ENCODE data around the gene SVIL.
"Not testable (repeated sequence)": the region's sequence is repeated elsewhere in the genome, so short reads cannot be mapped to it uniquely, and the experiment has no call there.

SVIL gene

GRCh38 chr10:29508554-29509244, 126.1 kb downstream of the SVIL start:
- no peak for ATAC-seq

GRCh38 chr10:29507750-29508149, 127.0 kb downstream of the SVIL start:
- ATAC-seq: not testable (repeated sequence)

DNA sequence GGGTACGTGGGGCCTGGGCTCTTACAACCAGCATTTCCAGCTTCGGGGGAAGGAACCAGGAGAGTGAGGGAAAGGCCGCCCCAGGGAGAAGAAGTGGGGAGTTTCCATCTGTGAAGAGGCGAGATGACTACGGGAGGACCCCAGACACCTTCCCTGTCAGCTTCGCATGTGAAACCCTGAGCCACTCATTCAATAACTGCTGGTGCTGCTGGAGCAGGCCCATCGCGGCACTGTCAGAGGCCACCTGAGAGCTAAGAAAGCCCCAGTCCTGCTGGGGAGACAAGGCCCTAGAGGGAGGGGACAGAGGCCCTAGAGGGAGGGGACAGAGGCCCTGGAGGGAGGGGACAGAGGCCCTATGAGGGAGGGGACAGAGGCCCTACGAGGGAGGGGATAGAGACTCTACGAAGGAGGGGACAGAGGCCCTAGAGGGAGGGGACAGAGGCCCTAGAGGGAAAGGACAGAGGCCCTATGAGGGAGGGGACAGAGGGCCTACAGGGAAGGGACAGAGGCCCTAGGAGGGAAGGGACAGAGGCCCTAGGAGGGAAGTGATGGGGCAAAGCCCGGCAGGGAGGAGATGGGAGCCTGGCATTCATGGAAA, 128.3 kb downstream of the SVIL start:
- ATAC-seq: peak; percentile 48 to 55

DNA sequence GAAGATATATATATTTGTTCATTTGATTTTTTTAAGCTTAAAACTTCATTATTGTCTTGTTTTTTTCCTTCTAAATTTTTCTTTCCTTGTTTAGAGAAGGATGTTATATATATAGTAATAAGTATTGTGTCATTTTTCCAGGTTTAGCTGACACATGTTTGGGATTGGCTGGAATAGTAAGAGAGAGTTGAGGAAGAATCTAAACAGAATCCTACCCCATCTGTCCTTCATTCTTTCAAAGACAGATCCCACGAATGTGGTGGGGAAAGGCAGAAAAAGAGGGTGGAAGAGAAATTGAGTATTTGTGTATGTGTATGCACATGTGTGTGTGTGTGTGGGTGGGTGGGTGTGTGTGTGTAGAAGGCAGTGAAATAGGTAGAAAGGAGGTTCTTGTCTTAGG, 132.4 kb downstream of the SVIL start:
- no peak for ATAC-seq

DNA sequence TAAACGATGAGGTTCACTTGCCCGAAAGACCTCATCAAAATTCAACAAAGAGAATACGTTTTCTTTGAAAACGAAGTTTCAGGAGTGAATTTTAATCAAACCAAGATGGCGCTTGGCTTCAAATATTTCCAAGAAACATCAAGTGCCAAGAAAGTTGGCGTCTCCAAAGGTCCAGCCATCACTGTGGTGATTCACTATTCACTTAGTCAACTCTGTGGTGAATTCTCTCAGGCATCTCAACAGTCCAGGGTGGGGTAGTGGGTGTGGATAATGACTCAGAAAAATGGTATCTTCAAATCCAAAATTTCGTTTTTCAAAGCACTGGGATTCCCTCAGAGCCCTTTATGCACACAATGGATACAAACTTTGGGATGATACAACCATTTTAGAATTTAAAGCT, 133.1 kb downstream of the SVIL start:
- no peak for ATAC-seq

GRCh38 chr10:29499993-29500537, 134.7 kb downstream of the SVIL start:
- ATAC-seq: no peak

DNA sequence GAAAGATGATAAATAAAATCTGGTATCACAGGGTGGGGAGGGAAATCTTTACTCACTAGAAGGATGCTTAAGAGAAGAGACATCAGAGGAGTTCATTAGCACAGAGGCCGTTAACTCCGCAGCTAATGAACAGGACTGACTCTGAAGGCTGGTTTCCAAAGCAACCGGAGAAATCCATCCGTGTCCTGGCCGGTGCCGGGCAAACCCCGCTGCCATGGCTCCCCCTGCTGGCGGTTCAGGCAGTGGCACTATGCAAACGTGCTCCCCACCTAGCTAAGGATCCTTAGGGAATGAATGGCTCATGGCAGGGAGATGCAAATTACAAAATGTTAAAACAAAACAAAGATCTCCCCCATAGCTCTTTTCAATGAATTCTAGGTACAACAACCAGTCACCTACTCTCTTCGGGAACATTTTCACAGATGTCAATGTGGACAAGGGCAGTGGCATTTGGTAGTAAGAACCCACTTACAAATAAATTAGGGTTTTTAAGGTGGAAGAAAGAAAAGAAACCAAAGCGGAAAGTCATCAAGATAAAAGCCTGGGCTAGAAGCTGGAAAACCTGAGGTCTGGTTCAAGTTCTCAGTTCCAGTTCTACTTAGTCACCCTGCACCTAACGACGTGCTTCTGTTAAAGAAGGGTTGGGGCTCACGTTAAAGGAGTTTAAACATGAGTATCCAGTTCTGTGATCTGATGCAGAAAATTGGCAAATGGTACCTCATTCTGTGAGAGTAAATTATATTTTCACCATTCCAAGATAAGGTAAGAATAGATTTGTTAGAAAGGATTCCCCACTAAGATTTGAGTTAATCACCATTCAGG, 138.2 kb downstream of the SVIL start:
- ATAC-seq: peak; percentile 44 to 77

DNA sequence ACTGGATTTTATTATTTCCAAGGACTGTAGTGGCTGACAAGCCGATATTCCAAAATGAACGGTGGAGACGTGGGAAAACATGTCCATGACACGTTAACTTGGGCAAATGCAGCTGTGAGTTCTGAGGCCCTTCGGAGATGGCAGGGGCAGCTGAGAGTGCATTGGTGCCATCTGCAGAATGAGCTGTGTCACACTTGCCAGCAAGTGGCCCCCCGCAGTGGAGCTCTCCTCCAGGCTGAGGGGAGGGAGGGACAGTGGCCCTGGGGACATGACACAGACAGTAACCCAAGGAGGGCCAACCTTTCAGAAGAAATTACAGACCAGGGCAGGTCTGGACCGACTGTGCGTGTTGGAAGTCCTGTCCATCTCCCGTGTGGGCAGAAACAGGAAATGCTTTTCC, 139.4 kb downstream of the SVIL start:
- ATAC-seq: no peak

GRCh38 chr10:29493697-29494096, 141.1 kb downstream of the SVIL start:
- ATAC-seq: no peak

DNA sequence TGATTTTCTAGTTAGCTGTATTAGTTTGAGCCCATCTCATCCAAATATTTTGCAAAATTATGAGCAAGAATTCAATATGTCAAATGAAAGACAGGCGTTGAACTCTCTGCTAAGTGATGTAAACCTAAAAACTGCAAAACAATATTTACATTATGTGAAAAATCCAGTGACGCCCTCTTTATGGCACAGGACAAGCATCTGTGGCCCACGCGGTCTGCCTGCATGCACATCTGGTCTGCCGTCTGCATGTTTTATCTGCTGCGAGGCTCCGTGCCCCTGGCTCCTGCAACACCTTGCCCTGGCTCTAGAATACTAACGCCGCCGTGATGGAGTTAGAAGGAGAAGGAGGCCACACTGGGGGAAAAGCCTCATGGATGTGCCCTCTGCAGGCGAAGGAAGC, 142.0 kb downstream of the SVIL start:
- no peak for ATAC-seq

- ATAC-seq: no peak
Measured at GRCh38 chr10:29491918-29492317, 142.9 kb downstream of the SVIL start.

GRCh38 chr10:29490781-29491280, 143.9 kb downstream of the SVIL start:
- not testable (repeated sequence) for ATAC-seq

DNA sequence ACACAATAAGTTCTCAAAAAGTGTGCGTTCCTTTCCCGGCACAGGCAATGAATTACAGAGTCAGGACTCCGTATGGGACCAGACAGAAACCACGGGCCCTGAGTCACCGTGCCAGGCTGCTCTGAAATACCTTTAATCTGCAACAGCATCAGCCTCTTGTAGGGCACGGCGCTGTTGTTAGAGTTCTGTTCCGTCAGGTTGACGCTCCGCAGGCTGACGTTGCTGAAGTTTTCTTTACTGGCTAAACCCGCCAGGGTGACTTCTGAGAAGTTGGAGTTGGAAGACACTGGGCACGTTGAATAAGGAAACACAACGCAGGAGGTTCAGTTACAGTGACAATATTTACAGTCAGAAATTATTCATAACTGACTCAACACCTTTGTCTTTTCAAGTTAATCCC, 146.3 kb downstream of the SVIL start:
- ATAC-seq: peak; percentile 70 to 75

DNA sequence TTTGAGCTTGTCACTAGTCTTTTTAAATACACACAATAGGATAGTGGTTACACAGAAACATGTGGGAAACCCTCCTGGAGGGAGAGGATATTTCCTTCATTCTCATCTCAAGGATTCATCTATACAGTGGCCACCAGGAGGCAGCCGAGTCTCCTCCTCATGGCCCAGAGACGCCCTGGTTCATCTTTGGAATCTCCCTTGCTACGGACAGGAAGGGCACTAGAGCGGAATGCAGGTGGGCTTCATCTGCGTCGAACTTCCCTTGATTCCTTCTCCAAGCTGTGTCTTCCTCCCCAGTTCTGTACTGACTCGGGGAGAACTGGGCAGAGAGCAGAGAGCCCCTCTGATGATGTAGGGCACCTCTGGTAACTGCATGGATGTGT, 146.9 kb downstream of the SVIL start:
- ATAC-seq: not testable (repeated sequence)

DNA sequence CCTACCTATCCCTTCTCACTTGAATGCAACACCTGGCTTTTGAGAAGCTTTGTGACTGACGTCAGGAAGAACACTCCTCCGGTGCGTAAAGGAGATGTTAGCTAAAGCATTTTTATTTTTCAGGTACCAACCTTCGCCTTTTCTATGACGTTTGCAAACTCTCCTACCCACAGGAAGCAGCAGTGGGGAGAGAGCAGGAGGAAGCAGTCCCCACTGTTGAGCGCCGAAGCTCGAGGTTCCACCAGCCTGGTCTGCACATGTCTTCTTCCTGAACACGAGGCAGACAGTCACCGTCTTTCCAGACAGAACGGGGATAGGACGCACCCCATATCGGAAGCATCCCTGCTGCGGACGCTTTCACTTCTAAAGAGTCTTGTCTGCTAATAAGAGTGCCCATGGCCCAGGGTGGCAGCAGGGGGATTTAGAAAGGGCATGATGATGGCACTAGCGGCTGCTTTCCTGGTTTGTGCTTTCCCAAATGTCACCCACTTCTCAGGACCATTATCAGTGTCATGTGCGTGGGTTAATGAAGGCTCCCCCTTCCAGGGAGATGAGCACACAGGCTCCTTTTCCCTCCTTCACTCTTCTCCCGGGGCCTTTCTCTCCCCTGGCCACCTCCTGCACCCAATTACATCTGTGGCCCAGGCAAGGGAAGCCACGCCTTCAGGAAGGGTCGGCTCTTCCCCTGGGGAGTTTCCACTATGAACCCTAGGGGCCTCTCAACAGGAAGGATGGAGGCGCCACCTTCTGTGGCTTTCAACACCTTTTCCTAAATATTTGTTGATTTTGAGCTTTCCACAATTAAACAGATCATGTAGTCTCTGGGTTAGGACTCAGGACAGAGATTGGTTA, 147.5 kb downstream of the SVIL start:
- not testable (repeated sequence) for ATAC-seq

GRCh38 chr10:29486433-29486832, 148.3 kb downstream of the SVIL start:
- ATAC-seq: no peak

GRCh38 chr10:29484677-29485076, 150.1 kb downstream of the SVIL start:
- ATAC-seq: not testable (repeated sequence)

DNA sequence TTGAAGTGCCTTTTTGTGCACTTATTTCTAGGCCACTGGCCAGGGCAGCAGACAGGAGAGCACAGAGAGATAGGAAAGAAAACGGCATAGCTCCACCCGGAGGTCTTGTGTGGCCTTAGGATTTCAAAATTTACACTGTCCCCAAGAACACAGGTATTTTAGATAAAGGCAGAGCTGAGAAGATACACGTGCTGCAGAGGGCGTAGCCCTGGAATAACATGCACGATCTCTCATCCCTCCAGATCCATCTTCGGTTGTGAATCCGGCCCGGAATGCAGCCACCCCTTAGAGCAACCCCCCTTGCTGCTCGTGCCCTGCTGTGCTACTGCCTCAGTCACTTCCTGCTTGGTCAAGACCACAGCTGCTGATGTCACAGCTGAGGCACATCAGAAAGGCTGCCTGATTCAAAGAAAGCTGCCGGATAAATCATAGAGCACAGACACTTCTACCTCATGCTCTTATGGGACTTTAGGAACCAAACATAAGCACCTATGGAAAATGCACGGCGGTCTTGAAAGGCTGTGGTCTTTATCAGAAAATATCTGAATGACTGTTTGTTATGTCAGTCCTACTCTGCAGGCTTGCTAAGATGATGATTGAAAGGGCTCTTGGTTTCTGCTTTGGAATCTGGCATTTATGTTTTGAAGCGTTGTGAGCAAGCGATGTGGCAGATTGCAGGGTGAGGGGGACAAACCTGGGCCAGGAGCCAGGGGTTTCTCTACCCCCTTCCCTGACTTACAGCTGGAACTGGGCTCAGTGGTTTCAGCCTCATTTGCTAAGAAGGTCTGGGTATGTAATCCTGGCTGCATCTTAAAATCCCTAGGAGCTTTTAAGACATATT, 152.0 kb downstream of the SVIL start:
- ATAC-seq: peak; percentile 80 to 84

DNA sequence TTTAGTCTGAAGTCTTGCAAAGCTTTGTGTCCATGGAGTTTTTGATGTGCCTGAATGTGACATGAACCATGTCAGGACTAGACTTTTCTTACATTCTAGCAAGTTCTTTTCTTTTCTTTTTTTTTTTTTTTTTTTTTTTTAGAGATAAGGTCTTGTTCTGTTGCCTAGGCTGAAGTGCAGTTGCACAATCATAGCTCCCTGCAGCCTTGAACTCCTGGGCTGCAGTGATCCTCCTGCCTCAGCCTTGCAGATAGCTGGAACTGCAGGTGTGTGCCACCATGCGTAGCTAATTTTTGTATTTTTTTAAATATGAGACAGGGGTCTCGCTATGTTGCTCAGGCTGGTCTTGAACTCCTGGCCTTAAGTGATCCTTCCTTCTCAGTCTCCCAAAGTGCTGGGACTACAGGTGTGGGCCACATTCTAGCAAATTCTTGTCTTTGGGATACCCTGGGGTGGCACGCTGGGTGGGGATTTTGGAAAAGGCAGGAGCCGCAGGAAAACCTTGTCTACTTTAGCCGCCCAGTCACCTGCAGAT, 152.8 kb downstream of the SVIL start:
- no peak for ATAC-seq

GRCh38 chr10:29479981-29480954, 154.5 kb downstream of the SVIL start:
- ATAC-seq: no peak

Data from activated CD4-positive, CD25-positive, alpha-beta regulatory T cell treated with anti-CD3 and anti-CD28 coated beads, Interleukin-2, amount 50 U/mL, for 24 hours (primary cell).